ENCODE data around the gene AGAP2. TPM values are rescaled to one million over a fixed set of nuclear protein-coding genes. Genes with fewer than 3 reads are reported as not detected.

The AGAP2 gene
- total RNA-seq, 1 donor from 2014 or later, result 2.1 TPM

- H3K27me3 ChIP-seq (ENCODE audit: control insufficient read depth in 3 of 3, insufficient read depth in 3 of 3, low read length in 3 of 3), result peaks cover 41 to 55% (median 52%) of the 10 kb centered on the region in 3 donors
- H3K36me3 ChIP-seq (ENCODE audit: control insufficient read depth in 3 of 3, insufficient read depth in 3 of 3, low read length in 3 of 3), result no peaks in the 10 kb centered on the region
- H3K27ac ChIP-seq (ENCODE audit: low read depth, low read length), result no peak overlapping the region
- no peak overlapping the region for H3K4me3 ChIP-seq (ENCODE audit: low read length in 3 of 3)
- no peaks in the 10 kb centered on the region for H3K9me3 ChIP-seq (ENCODE audit: control insufficient read depth in 3 of 3, low read length in 3 of 3)
- H3K4me1 ChIP-seq (ENCODE audit: control insufficient read depth in 3 of 3, insufficient read depth in 3 of 3, low read length in 3 of 3), result peaks cover 21 to 36% (median 27%) of the 10 kb centered on the region in 3 donors
- H3K9ac ChIP-seq (ENCODE audit: low read depth in 1 of 3, low read length in 3 of 3), result peak overlapping the region in 1 of 3 donors; percentile 45
These were observed 1.5 kb upstream of the AGAP2 start for GRCh38 chr12:57739914-57740538.

- peak overlapping the region; percentile 36 for H3K27ac ChIP-seq (ENCODE audit: low read depth, low read length)
- H3K4me1 ChIP-seq (ENCODE audit: control insufficient read depth in 3 of 3, insufficient read depth in 3 of 3, low read length in 3 of 3), result peaks cover 22 to 39% (median 26%) of the 10 kb centered on the region in 3 donors
- H3K27me3 ChIP-seq (ENCODE audit: control insufficient read depth in 3 of 3, insufficient read depth in 3 of 3, low read length in 3 of 3), result peaks cover 41 to 61% (median 58%) of the 10 kb centered on the region in 3 donors
- no peaks in the 10 kb centered on the region for H3K36me3 ChIP-seq (ENCODE audit: control insufficient read depth in 3 of 3, insufficient read depth in 3 of 3, low read length in 3 of 3)
- H3K9me3 ChIP-seq (ENCODE audit: control insufficient read depth in 3 of 3, low read length in 3 of 3), result no peaks in the 10 kb centered on the region
- no peak overlapping the region for H3K4me3 ChIP-seq (ENCODE audit: low read length in 3 of 3)
- H3K9ac ChIP-seq (ENCODE audit: low read depth in 1 of 3, low read length in 3 of 3), result peak overlapping the region in 1 of 3 donors; percentile 45
These were observed 845 bp upstream of the AGAP2 start for GRCh38 chr12:57739387-57739786.

- no peaks in the 10 kb centered on the region for H3K9me3 ChIP-seq (ENCODE audit: control insufficient read depth in 3 of 3, low read length in 3 of 3)
- H3K4me1 ChIP-seq (ENCODE audit: control insufficient read depth in 3 of 3, insufficient read depth in 3 of 3, low read length in 3 of 3), result peaks cover 18 to 34% (median 23%) of the 10 kb centered on the region in 3 donors
- H3K27ac ChIP-seq (ENCODE audit: low read depth, low read length), result no peak overlapping the region
- peaks cover 41 to 76% (median 61%) of the 10 kb centered on the region in 3 donors for H3K27me3 ChIP-seq (ENCODE audit: control insufficient read depth in 3 of 3, insufficient read depth in 3 of 3, low read length in 3 of 3)
- no peaks in the 10 kb centered on the region for H3K36me3 ChIP-seq (ENCODE audit: control insufficient read depth in 3 of 3, insufficient read depth in 3 of 3, low read length in 3 of 3)
- peak overlapping the region in 2 of 3 donors; percentile 40 to 54 for H3K4me3 ChIP-seq (ENCODE audit: low read length in 3 of 3)
- peak overlapping the region in 1 of 3 donors; percentile 72 for H3K9ac ChIP-seq (ENCODE audit: low read depth in 1 of 3, low read length in 3 of 3)
These were observed 778 bp downstream of the AGAP2 start for GRCh38 chr12:57737467-57738460.

GRCh38 chr12:57736741-57737466 is 1.6 kb downstream of the AGAP2 start:
- H3K27ac ChIP-seq (ENCODE audit: low read depth, low read length), result peak overlapping the region; percentile 10
- H3K36me3 ChIP-seq (ENCODE audit: control insufficient read depth in 3 of 3, insufficient read depth in 3 of 3, low read length in 3 of 3), result no peaks in the 10 kb centered on the region
- peak overlapping the region in 1 of 3 donors; percentile 72 for H3K9ac ChIP-seq (ENCODE audit: low read depth in 1 of 3, low read length in 3 of 3)
- peaks cover 41 to 82% (median 62%) of the 10 kb centered on the region in 3 donors for H3K27me3 ChIP-seq (ENCODE audit: control insufficient read depth in 3 of 3, insufficient read depth in 3 of 3, low read length in 3 of 3)
- H3K4me1 ChIP-seq (ENCODE audit: control insufficient read depth in 3 of 3, insufficient read depth in 3 of 3, low read length in 3 of 3), result peaks cover 18 to 34% (median 23%) of the 10 kb centered on the region in 3 donors
- peak overlapping the region; percentile 24 to 45 (median 40) for H3K4me3 ChIP-seq (ENCODE audit: low read length in 3 of 3)
- no peaks in the 10 kb centered on the region for H3K9me3 ChIP-seq (ENCODE audit: control insufficient read depth in 3 of 3, low read length in 3 of 3)

GRCh38 chr12:57735952-57736740 is 2.4 kb downstream of the AGAP2 start:
- Histone ChIP-seq H3K27me3 (ENCODE audit: control insufficient read depth in 3 of 3, insufficient read depth in 3 of 3, low read length in 3 of 3) (peaks cover 41 to 84% (median 61%) of the 10 kb centered on the region in 3 donors), H3K9me3 (ENCODE audit: control insufficient read depth in 3 of 3, low read length in 3 of 3) (no peaks in the 10 kb centered on the region), H3K4me1 (ENCODE audit: control insufficient read depth in 3 of 3, insufficient read depth in 3 of 3, low read length in 3 of 3) (peaks cover 18 to 33% (median 23%) of the 10 kb centered on the region in 3 donors), H3K4me3 (ENCODE audit: low read length in 3 of 3) (peak overlapping the region; percentile 19 to 45 (median 43)), H3K27ac (ENCODE audit: low read depth, low read length) (peak overlapping the region; percentile 10), H3K9ac (ENCODE audit: low read depth in 1 of 3, low read length in 3 of 3) (peak overlapping the region in 1 of 3 donors; percentile 72), H3K36me3 (ENCODE audit: control insufficient read depth in 3 of 3, insufficient read depth in 3 of 3, low read length in 3 of 3) (no peaks in the 10 kb centered on the region)

GRCh38 chr12:57735198-57735855 is 3.2 kb downstream of the AGAP2 start:
- Histone ChIP-seq H3K27me3 (ENCODE audit: control insufficient read depth in 3 of 3, insufficient read depth in 3 of 3, low read length in 3 of 3) (peaks cover 42 to 82% (median 58%) of the 10 kb centered on the region in 3 donors), H3K9me3 (ENCODE audit: control insufficient read depth in 3 of 3, low read length in 3 of 3) (no peaks in the 10 kb centered on the region), H3K4me1 (ENCODE audit: control insufficient read depth in 3 of 3, insufficient read depth in 3 of 3, low read length in 3 of 3) (peaks cover 18 to 27% (median 23%) of the 10 kb centered on the region in 3 donors), H3K36me3 (ENCODE audit: control insufficient read depth in 3 of 3, insufficient read depth in 3 of 3, low read length in 3 of 3) (peaks cover 0 to 2% (median 0%) of the 10 kb centered on the region in 3 donors), H3K27ac (ENCODE audit: low read depth, low read length) (no peak overlapping the region), H3K4me3 (ENCODE audit: low read length in 3 of 3) (peak overlapping the region; percentile 19 to 43 (median 41)), H3K9ac (ENCODE audit: low read depth in 1 of 3, low read length in 3 of 3) (peak overlapping the region in 1 of 3 donors; percentile 40)

GRCh38 chr12:57734591-57734990 is 4.0 kb downstream of the AGAP2 start:
- H3K9ac ChIP-seq (ENCODE audit: low read depth in 1 of 3, low read length in 3 of 3), result peak overlapping the region in 1 of 3 donors; percentile 10
- peaks cover 41 to 76% (median 59%) of the 10 kb centered on the region in 3 donors for H3K27me3 ChIP-seq (ENCODE audit: control insufficient read depth in 3 of 3, insufficient read depth in 3 of 3, low read length in 3 of 3)
- H3K9me3 ChIP-seq (ENCODE audit: control insufficient read depth in 3 of 3, low read length in 3 of 3), result no peaks in the 10 kb centered on the region
- H3K36me3 ChIP-seq (ENCODE audit: control insufficient read depth in 3 of 3, insufficient read depth in 3 of 3, low read length in 3 of 3), result peaks cover 0 to 2% (median 0%) of the 10 kb centered on the region in 3 donors
- H3K4me1 ChIP-seq (ENCODE audit: control insufficient read depth in 3 of 3, insufficient read depth in 3 of 3, low read length in 3 of 3), result peaks cover 18 to 27% (median 23%) of the 10 kb centered on the region in 3 donors
- no peak overlapping the region for H3K27ac ChIP-seq (ENCODE audit: low read depth, low read length)
- H3K4me3 ChIP-seq (ENCODE audit: low read length in 3 of 3), result no peak overlapping the region

GRCh38 chr12:57733928-57734327 is 4.6 kb downstream of the AGAP2 start:
- H3K27me3 ChIP-seq (ENCODE audit: control insufficient read depth in 3 of 3, insufficient read depth in 3 of 3, low read length in 3 of 3), result peaks cover 34 to 69% (median 53%) of the 10 kb centered on the region in 3 donors
- peaks cover 0 to 2% (median 0%) of the 10 kb centered on the region in 3 donors for H3K36me3 ChIP-seq (ENCODE audit: control insufficient read depth in 3 of 3, insufficient read depth in 3 of 3, low read length in 3 of 3)
- no peaks in the 10 kb centered on the region for H3K9me3 ChIP-seq (ENCODE audit: control insufficient read depth in 3 of 3, low read length in 3 of 3)
- peak overlapping the region in 1 of 3 donors; percentile 3 for H3K9ac ChIP-seq (ENCODE audit: low read depth in 1 of 3, low read length in 3 of 3)
- H3K4me3 ChIP-seq (ENCODE audit: low read length in 3 of 3), result no peak overlapping the region
- no peak overlapping the region for H3K27ac ChIP-seq (ENCODE audit: low read depth, low read length)
- peaks cover 18 to 24% (median 20%) of the 10 kb centered on the region in 3 donors for H3K4me1 ChIP-seq (ENCODE audit: control insufficient read depth in 3 of 3, insufficient read depth in 3 of 3, low read length in 3 of 3)
